HepG2 (cell line): Measurements from ENCODE around the gene SEPTIN5. TPM values are rescaled to one million over a fixed set of nuclear protein-coding genes. Genes with fewer than 3 reads are reported as not detected.

ENCODE experiments used
- ATAC-seq: fragments of 200-7000 bp; cut with Tn5 transposase; 3 replicates; pipeline ENCODE4 v1.9.1; 2020; ENCODE audit warnings: mild to moderate bottlenecking, moderate library complexity
- BruUV-seq: library from RNA; stranded (reverse); fragments of 400-500 nt; replicated peaks from 2 replicates; lab custom pipeline; 2021; lab: Mats Ljungman, UMichigan
- CTCF ChIA-PET: fragments of 300-600 bp; formaldehyde crosslinking; extraction: SDS; loops from one replicate; lab custom pipeline; 2021; ENCODE audit warnings: low total read pairs, inconsistent platforms, low intra/inter-chr PET ratio; lab: Yijun Ruan, JAX
- POLR2A ChIA-PET: fragments of 350-600 bp; sonication (Branson Sonifier 250); formaldehyde crosslinking; loops from one replicate; lab custom pipeline; 2020; ENCODE audit warnings: antibody characterized with exemption, inconsistent platforms; lab: Yijun Ruan, JAX
- DNase-seq: peaks from one replicate; pipeline ENCODE4 v3.0.0-alpha.2; 2015; ENCODE audit warnings: low spot score
- FAIRE-seq: peaks from 3 replicates; lab custom pipeline; 2011; peaks lifted over from hg19 to GRCh38; lab: Jason Lieb, UNC
- H2AFZ ChIP-seq: one replicate; pipeline ENCODE4 v1.6.1; 2011; ENCODE audit warnings: low read length, inconsistent platforms
- H3K27ac ChIP-seq: fragments of 300-600 bp; 3 replicates; pipeline ENCODE4 v1.8.0; 2011; ENCODE audit warnings: mixed run types, mild to moderate bottlenecking, mixed read lengths, low read length, inconsistent platforms; ENCODE audit not compliant: insufficient read depth; ENCODE audit errors: extremely low read length
- H3K27me3 ChIP-seq, 2 experiments: fragments of 200-600 bp in 1 of 2; 2 replicates in 1 of 2; 3 replicates in 1 of 2; pipeline versions ENCODE4 v1.6.0 to v1.8.0; 2011; ENCODE audit warnings: low read length in 2 of 2, mild to moderate bottlenecking in 2 of 2, moderate library complexity in 2 of 2, inconsistent platforms in 1 of 2; ENCODE audit not compliant: insufficient read depth in 2 of 2, control insufficient read depth in 1 of 2
- H3K36me3 ChIP-seq, 2 experiments: fragments of 200-600 bp in 1 of 2; replicated peaks in 1 of 2; 2 replicates in 1 of 2; 3 replicates in 1 of 2; pipeline versions ENCODE4 v1.5.1 to v1.8.0; 2011; ENCODE audit warnings: low read length in 2 of 2, inconsistent platforms in 1 of 2; ENCODE audit not compliant: insufficient read depth in 2 of 2, control insufficient read depth in 1 of 2
- H3K4me1 ChIP-seq: 2 replicates; pipeline ENCODE4 v1.5.1; 2012; ENCODE audit warnings: low read length, inconsistent platforms; ENCODE audit not compliant: insufficient read depth
- H3K4me2 ChIP-seq: 2 replicates; pipeline ENCODE4 v1.6.0; 2011; ENCODE audit warnings: low read depth, low read length, inconsistent platforms
- H3K4me3 ChIP-seq, 3 experiments: fragments of 200-600 bp in 1 of 3; sonication (generic), shearing (Covaris generic) in 1 of 3; replicated peaks in 1 of 3; 2 replicates each; pipeline ENCODE4 v1.5.1; 2011 to 2016; ENCODE audit warnings: low read length in 3 of 3, inconsistent platforms in 2 of 3, low read depth in 2 of 3, mild to moderate bottlenecking in 2 of 3, control low read depth in 1 of 3, mixed read lengths in 1 of 3; ENCODE audit not compliant: insufficient read depth in 1 of 3
- H3K79me2 ChIP-seq: one replicate; pipeline ENCODE4 v1.6.1; 2011; ENCODE audit warnings: low read length, inconsistent platforms; ENCODE audit not compliant: insufficient read depth
- H3K9ac ChIP-seq: 2 replicates; pipeline ENCODE4 v1.6.0; 2011; ENCODE audit warnings: mild to moderate bottlenecking, low read depth, low read length, inconsistent platforms; ENCODE audit not compliant: insufficient read depth
- H3K9me3 ChIP-seq: 2 replicates; pipeline ENCODE4 v1.5.1; 2012; ENCODE audit warnings: mild to moderate bottlenecking, low read length
- H4K20me1 ChIP-seq: 2 replicates; pipeline ENCODE4 v1.6.0; 2011; ENCODE audit warnings: inconsistent platforms, mild to moderate bottlenecking, low read length, moderate library complexity; ENCODE audit not compliant: insufficient read depth
- AGO1 ChIP-seq: fragments of 200-400 bp; formaldehyde crosslinking; IDR thresholded peaks from 2 replicates; pipeline ENCODE4 v1.6.1; 2017; ENCODE audit warnings: mild to moderate bottlenecking, low read depth, low read length, moderate library complexity; ENCODE audit not compliant: poor library complexity, severe bottlenecking
- ATF7 ChIP-seq, 2 experiments: fragments of 450-650 bp in 1 of 2; sonication (generic) in 1 of 2; formaldehyde crosslinking in 1 of 2; IDR thresholded peaks; 2 replicates each; pipeline versions ENCODE4 v1.4.0 to v1.6.1; 2016 to 2020; ENCODE audit warnings: antibody characterized with exemption in 1 of 2, mild to moderate bottlenecking in 1 of 2, missing genetic modification reagents in 1 of 2
- BRCA1 ChIP-seq: sonication (generic); formaldehyde crosslinking; IDR thresholded peaks from 2 replicates; pipeline ENCODE4 v1.4.0; 2020; ENCODE audit warnings: missing genetic modification reagents
- PCBP2 ChIP-seq: fragments of 200-400 bp; formaldehyde crosslinking; optimal IDR thresholded peaks from 2 replicates; pipeline ENCODE3; 2018; ENCODE audit warnings: low read length, low read depth; ENCODE audit not compliant: poor library complexity, severe bottlenecking
- SETDB1 ChIP-seq: sonication (generic); formaldehyde crosslinking; IDR thresholded peaks from 2 replicates; pipeline ENCODE4 v1.5.1; 2020; ENCODE audit warnings: missing genetic modification reagents, mild to moderate bottlenecking, borderline replicate concordance
- TCF7 ChIP-seq: sonication (generic); IDR thresholded peaks from 2 replicates; pipeline ENCODE4 v1.6.1; 2016; ENCODE audit warnings: antibody characterized with exemption, low read depth
- ZFP62 ChIP-seq: sonication (generic); formaldehyde crosslinking; IDR thresholded peaks from 2 replicates; pipeline ENCODE4 v1.4.0; 2020; ENCODE audit warnings: missing genetic modification reagents
- ZNF256 ChIP-seq: sonication (generic); formaldehyde crosslinking; conservative IDR thresholded peaks from 2 replicates; pipeline ENCODE4 v1.4.0; 2020; ENCODE audit warnings: missing genetic modification reagents
- ZNF329 ChIP-seq: sonication (generic); formaldehyde crosslinking; IDR thresholded peaks from 2 replicates; pipeline ENCODE4 v1.9.0; 2021; ENCODE audit warnings: low read depth, mild to moderate bottlenecking, missing genetic modification reagents
- WGBS: methylation state at CpG from one replicate; pipeline ENCODE4 v1.1.6; 2017; ENCODE audit warnings: low lambda C conversion rate; 5-methylcytosine and 5-hydroxymethylcytosine counted together
- in situ Hi-C: cut with HindIII; loops from 2 replicates; pipeline ENCODE4 v1.10.0; 2017; ENCODE audit warnings: low pct_unique_long_range_greater_than_20kb; ENCODE audit not compliant: extremely low pct_ligation_motif_present
- intact Hi-C: fragments of 100-400 bp; cut with micrococcal nuclease; formaldehyde crosslinking; loops from one replicate; pipeline ENCODE4 v1.10.0; 2022; ENCODE audit not compliant: unreplicated experiment
- polyA plus RNA-seq, 8 experiments: library from polyadenylated mRNA; depleted of rRNA in 3 of 8; stranded (reverse) in 7 of 8; unstranded in 1 of 8; fragments of >200 nt; fragmentation: Illumina TruSeq in 4 of 8; extraction: Trizol in 4 of 8; gene quantifications; 2 replicates each; pipeline versions ENCODE4 v1.2.1 to v1.2.3, GENCODE V29; 2011 to 2016; ENCODE audit warnings: low read depth in 4 of 8, missing spikeins in 1 of 8, mixed read lengths in 1 of 8; ENCODE audit not compliant: insufficient read depth in 1 of 8
- total RNA-seq, 5 experiments: library from RNA; depleted of rRNA; stranded (reverse); fragments of >200 nt; fragmentation: Illumina TruSeq; extraction: Trizol; gene quantifications; 2 replicates each; pipeline ENCODE4 v1.2.3, GENCODE V29; 2016; ENCODE audit warnings: low read depth in 1 of 5
- TF ChIP-seq, protein P1 (sequence below): IDR thresholded peaks from 2 replicates; pipeline ENCODE4 v1.6.1; 2016; ENCODE audit warnings: missing biosample characterization, missing genetic modification reagents, low read depth
- TF ChIP-seq, protein P2 (sequence below): sonication (generic); formaldehyde crosslinking; IDR thresholded peaks from 2 replicates; pipeline ENCODE4 v1.5.0; 2020; ENCODE audit warnings: mild to moderate bottlenecking, missing genetic modification reagents
- TF ChIP-seq, protein P3 (sequence below): sonication (generic); formaldehyde crosslinking; IDR thresholded peaks from 2 replicates; pipeline ENCODE4 v1.8.1; 2023; ENCODE audit warnings: mild to moderate bottlenecking, missing genetic modification reagents, borderline replicate concordance
- TF ChIP-seq, protein P4 (sequence below): sonication (generic); formaldehyde crosslinking; IDR thresholded peaks from 2 replicates; pipeline ENCODE4 v1.4.0; 2020; ENCODE audit warnings: missing genetic modification reagents
- TF ChIP-seq, protein P5 (sequence below): sonication (generic); formaldehyde crosslinking; IDR thresholded peaks from 2 replicates; pipeline ENCODE4 v1.4.0; 2020; ENCODE audit warnings: missing genetic modification reagents

SEPTIN5 gene
- total and polyA plus RNA-seq, 2 of the 13 experiments (the other 11 are each of a cell fraction or from before 2014, with no cell fraction given): 0.33 TPM; not detected in 1

DNA sequence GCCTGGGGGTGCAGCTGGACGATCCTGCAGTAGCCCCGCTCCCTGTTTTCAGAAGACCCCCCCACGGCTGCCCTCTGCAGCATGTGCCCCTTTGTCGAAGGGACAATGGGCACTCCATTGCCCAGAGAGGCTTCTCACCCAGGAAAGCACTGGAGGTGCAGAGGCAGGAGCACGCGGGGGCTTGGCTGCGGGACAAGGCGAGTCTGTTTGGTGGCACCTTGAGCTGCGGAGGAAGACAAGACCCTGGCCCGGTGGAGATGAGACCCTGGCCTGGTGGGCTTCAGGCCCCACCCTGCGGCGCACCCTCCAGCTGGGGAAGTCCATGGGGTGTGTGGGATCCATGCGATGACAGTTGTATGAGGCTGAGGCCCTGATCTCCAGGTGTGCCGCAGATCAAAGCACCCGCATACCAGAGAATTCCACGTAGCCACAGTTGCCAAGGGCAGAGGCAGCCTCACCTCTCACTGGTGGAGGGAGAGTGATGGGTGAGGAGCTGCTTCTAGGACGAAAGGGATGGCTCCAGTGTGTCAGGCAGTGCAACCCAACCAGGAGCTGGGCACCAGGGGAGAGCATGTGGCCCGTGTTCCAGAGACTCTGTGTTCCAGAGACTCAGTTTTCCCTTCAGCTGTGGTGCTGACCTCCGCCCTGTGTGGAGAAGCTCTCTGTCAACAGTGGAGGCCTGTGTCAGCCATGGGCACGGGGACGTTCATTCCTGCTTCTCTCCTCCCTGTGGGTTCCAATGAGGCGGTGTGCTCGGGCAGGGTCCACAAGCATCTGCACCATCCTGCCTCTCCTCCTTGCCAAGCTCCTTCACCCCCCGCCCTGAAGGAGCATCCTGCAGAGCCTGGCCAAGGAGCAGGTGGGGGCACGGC lies 56.3 kb downstream of the SEPTIN5 start:
- no peaks in the 10 kb centered on the region for H3K36me3 ChIP-seq
- peaks cover 4% of the 10 kb centered on the region; the same call in 1 of the 2 replicates for H4K20me1 ChIP-seq
- H3K27ac ChIP-seq: no peak overlapping the region
- intact Hi-C loops: no loop called here
- DNase-seq: no peak
- peaks cover 22% of the 10 kb centered on the region for H3K4me1 ChIP-seq
- no TSS peak for BruUV-seq
- CTCF ChIA-PET: no interaction called here
- in situ Hi-C loops: no loop called here
- no peaks in the 10 kb centered on the region for H3K9me3 ChIP-seq
- H3K79me2 ChIP-seq: no peaks in the 10 kb centered on the region
- FAIRE-seq: no peak
- H2AFZ ChIP-seq: no peak overlapping the region
- peaks cover 19 to 92% of the 10 kb centered on the region in 2 experiments for H3K27me3 ChIP-seq
- no peak overlapping the region for H3K4me3 ChIP-seq
- POLR2A ChIA-PET: no interaction called here
- no peak overlapping the region for H3K9ac ChIP-seq
- 38% methylated on average over 10 of the region's 25 CpGs for WGBS
- H3K4me2 ChIP-seq: no peak overlapping the region
- no peak for ATAC-seq
- TF ChIP-seq SETDB1 (CRISPR knock-in tag): no peak
- no peak for TF ChIP-seq PCBP2
- TF ChIP-seq TCF7: no peak
- TF ChIP-seq ATF7 (IDR thresholded peaks at IDR 0.05): no peak
- no peak for TF ChIP-seq ATF7 (CRISPR knock-in tag; IDR thresholded peaks at IDR 0.05)
- no peak for TF ChIP-seq BRCA1 (CRISPR knock-in tag)
- TF ChIP-seq, protein P1, sequence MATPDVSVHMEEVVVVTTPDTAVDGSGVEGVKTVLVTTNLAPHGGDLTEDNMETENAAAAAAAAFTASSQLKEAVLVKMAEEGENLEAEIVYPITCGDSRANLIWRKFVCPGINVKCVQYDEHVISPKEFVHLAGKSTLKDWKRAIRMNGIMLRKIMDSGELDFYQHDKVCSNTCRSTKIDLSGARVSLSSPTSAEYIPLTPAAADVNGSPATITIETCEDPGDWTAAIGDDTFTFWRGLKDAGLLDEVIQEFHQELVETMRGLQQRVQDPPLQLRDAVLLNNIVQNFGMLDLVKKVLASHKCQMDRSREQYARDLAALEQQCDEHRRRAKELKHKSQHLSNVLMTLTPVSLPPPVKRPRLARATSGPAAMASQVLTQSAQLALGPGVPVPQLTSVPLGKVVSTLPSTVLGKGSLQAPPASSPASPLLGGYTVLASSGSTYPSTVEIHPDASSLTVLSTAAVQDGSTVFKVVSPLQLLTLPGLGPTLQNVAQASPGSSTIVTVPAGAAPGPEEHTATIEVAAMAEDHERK: no peak
- no peak for TF ChIP-seq ZFP62
- TF ChIP-seq, protein P2, sequence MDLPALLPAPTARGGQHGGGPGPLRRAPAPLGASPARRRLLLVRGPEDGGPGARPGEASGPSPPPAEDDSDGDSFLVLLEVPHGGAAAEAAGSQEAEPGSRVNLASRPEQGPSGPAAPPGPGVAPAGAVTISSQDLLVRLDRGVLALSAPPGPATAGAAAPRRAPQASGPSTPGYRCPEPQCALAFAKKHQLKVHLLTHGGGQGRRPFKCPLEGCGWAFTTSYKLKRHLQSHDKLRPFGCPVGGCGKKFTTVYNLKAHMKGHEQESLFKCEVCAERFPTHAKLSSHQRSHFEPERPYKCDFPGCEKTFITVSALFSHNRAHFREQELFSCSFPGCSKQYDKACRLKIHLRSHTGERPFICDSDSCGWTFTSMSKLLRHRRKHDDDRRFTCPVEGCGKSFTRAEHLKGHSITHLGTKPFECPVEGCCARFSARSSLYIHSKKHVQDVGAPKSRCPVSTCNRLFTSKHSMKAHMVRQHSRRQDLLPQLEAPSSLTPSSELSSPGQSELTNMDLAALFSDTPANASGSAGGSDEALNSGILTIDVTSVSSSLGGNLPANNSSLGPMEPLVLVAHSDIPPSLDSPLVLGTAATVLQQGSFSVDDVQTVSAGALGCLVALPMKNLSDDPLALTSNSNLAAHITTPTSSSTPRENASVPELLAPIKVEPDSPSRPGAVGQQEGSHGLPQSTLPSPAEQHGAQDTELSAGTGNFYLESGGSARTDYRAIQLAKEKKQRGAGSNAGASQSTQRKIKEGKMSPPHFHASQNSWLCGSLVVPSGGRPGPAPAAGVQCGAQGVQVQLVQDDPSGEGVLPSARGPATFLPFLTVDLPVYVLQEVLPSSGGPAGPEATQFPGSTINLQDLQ (CRISPR knock-in tag): no peak
- no peak for TF ChIP-seq ZNF256 (CRISPR knock-in tag)
- TF ChIP-seq, protein P3, sequence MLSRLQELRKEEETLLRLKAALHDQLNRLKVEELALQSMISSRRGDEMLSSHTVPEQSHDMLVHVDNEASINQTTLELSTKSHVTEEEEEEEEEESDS: no peak
- TF ChIP-seq, protein P4, sequence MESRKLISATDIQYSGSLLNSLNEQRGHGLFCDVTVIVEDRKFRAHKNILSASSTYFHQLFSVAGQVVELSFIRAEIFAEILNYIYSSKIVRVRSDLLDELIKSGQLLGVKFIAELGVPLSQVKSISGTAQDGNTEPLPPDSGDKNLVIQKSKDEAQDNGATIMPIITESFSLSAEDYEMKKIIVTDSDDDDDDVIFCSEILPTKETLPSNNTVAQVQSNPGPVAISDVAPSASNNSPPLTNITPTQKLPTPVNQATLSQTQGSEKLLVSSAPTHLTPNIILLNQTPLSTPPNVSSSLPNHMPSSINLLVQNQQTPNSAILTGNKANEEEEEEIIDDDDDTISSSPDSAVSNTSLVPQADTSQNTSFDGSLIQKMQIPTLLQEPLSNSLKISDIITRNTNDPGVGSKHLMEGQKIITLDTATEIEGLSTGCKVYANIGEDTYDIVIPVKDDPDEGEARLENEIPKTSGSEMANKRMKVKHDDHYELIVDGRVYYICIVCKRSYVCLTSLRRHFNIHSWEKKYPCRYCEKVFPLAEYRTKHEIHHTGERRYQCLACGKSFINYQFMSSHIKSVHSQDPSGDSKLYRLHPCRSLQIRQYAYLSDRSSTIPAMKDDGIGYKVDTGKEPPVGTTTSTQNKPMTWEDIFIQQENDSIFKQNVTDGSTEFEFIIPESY: no peak
- TF ChIP-seq, protein P5, sequence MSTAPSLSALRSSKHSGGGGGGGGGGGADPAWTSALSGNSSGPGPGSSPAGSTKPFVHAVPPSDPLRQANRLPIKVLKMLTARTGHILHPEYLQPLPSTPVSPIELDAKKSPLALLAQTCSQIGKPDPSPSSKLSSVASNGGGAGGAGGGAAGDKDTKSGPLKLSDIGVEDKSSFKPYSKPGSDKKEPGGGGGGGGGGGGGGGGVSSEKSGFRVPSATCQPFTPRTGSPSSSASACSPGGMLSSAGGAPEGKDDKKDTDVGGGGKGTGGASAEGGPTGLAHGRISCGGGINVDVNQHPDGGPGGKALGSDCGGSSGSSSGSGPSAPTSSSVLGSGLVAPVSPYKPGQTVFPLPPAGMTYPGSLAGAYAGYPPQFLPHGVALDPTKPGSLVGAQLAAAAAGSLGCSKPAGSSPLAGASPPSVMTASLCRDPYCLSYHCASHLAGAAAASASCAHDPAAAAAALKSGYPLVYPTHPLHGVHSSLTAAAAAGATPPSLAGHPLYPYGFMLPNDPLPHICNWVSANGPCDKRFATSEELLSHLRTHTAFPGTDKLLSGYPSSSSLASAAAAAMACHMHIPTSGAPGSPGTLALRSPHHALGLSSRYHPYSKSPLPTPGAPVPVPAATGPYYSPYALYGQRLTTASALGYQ (CRISPR knock-in tag): no peak
- TF ChIP-seq ZNF329 (CRISPR knock-in tag): no peak
- no peak for TF ChIP-seq AGO1
